SK-N-SH (cell line): ENCODE measurements around the gene KRTAP13-3. TPM values are rescaled to one million over a fixed set of nuclear protein-coding genes. Genes with fewer than 3 reads are reported as not detected.

Experiments used
- CTCF ChIA-PET: fragments of 300-600, 350-600 bp; formaldehyde crosslinking; extraction: SDS; loops from one replicate; lab custom pipeline; 2021; lab: Yijun Ruan, JAX
- POLR2A ChIA-PET: fragments of 350-600 bp; sonication (Branson Sonifier 250); formaldehyde crosslinking; extraction: SDS; loops from one replicate; lab custom pipeline; 2020; ENCODE audit warnings: antibody characterized with exemption, inconsistent platforms; lab: Yijun Ruan, JAX
- DNase-seq: peaks from one replicate; pipeline ENCODE4 v3.0.0; 2012
- H2AFZ ChIP-seq: fragments of 200-600 bp; sonication (generic); 2 replicates; pipeline ENCODE4 v1.8.1; 2016; ENCODE audit warnings: antibody characterized with exemption, mild to moderate bottlenecking, low read depth
- H3F3A ChIP-seq: fragments of 200-600 bp; sonication (generic); replicated peaks from 2 replicates; pipeline ENCODE3; 2016; ENCODE audit warnings: antibody characterized with exemption, mild to moderate bottlenecking; ENCODE audit not compliant: insufficient read depth
- H3K27ac ChIP-seq, 2 experiments: fragments of 200-500 bp in 1 of 2; fragments of 200-600 bp in 1 of 2; sonication (Bioruptor generic) in 1 of 2; sonication (generic), shearing (Covaris generic) in 1 of 2; 2 replicates each; pipeline versions ENCODE4 v1.5.1 to v1.6.1; 2014 to 2016; ENCODE audit warnings: low read depth in 2 of 2, inconsistent platforms in 1 of 2, low read length in 1 of 2, mild to moderate bottlenecking in 1 of 2, mixed read lengths in 1 of 2
- H3K27me3 ChIP-seq: fragments of 200-600 bp; sonication (generic), shearing (Covaris generic); 2 replicates; pipeline ENCODE4 v1.6.1; 2016; ENCODE audit warnings: mixed run types; ENCODE audit not compliant: insufficient read depth
- H3K36me3 ChIP-seq, 2 experiments: fragments of 200-500 bp in 1 of 2; fragments of 200-600 bp in 1 of 2; sonication (Bioruptor generic) in 1 of 2; sonication (generic) in 1 of 2; replicated peaks in 1 of 2; 2 replicates each; pipeline versions ENCODE3 to v1.5.1; 2014 to 2016; ENCODE audit warnings: low read length in 1 of 2, mild to moderate bottlenecking in 1 of 2; ENCODE audit not compliant: insufficient read depth in 2 of 2, control insufficient read depth in 1 of 2
- H3K4me1 ChIP-seq, 2 experiments: fragments of 200-500 bp in 1 of 2; fragments of 200-600 bp in 1 of 2; sonication (Bioruptor generic) in 1 of 2; sonication (generic), shearing (Covaris generic) in 1 of 2; 2 replicates each; pipeline versions ENCODE4 v1.5.1 to v1.6.1; 2014 to 2016; ENCODE audit warnings: low read depth in 1 of 2, low read length in 1 of 2, mixed run types in 1 of 2; ENCODE audit not compliant: insufficient read depth in 2 of 2, control insufficient read depth in 1 of 2
- H3K4me2 ChIP-seq: fragments of 200-600 bp; sonication (generic), shearing (Covaris generic); 2 replicates; pipeline ENCODE4 v1.6.1; 2017; ENCODE audit warnings: mixed run types
- H3K4me3 ChIP-seq, 2 experiments: fragments of 200-500 bp in 1 of 2; fragments of 200-600 bp in 1 of 2; sonication (Bioruptor generic) in 1 of 2; sonication (generic), shearing (Covaris generic) in 1 of 2; 2 replicates each; pipeline versions ENCODE4 v1.5.1 to v1.8.1; 2014 to 2016; ENCODE audit warnings: low read depth in 2 of 2, inconsistent platforms in 1 of 2, low read length in 1 of 2, mild to moderate bottlenecking in 1 of 2, mixed read lengths in 1 of 2, moderate library complexity in 1 of 2
- H3K79me2 ChIP-seq: fragments of 200-600 bp; sonication (generic); 2 replicates; pipeline ENCODE4 v1.8.1; 2017; ENCODE audit warnings: mild to moderate bottlenecking; ENCODE audit not compliant: insufficient read depth
- H3K9ac ChIP-seq: fragments of 200-600 bp; sonication (generic); 2 replicates; pipeline ENCODE4 v1.6.1; 2017; ENCODE audit warnings: mixed run types
- H3K9me2 ChIP-seq: fragments of 200-600 bp; sonication (generic); 2 replicates; pipeline ENCODE4 v1.6.1; 2017; ENCODE audit warnings: mixed run types
- H3K9me3 ChIP-seq: fragments of 200-600 bp; sonication (generic); 2 replicates; pipeline ENCODE4 v1.6.1; 2017; ENCODE audit warnings: mixed run types, mild to moderate bottlenecking, moderate library complexity
- H4K20me1 ChIP-seq: fragments of 200-600 bp; sonication (generic); 2 replicates; pipeline ENCODE4 v1.6.1; 2017; ENCODE audit warnings: mild to moderate bottlenecking, mixed run types; ENCODE audit not compliant: insufficient read depth
- EZH2phosphoT487 ChIP-seq: fragments of 200-600 bp; sonication (generic); IDR thresholded peaks from 2 replicates; pipeline ENCODE4 v1.6.1; 2017; ENCODE audit warnings: low read depth, mixed run types, mild to moderate bottlenecking, antibody characterized with exemption, moderate library complexity, borderline replicate concordance
- FOSL2 ChIP-seq: IDR thresholded peaks from 2 replicates; pipeline ENCODE4 v1.4.0; 2012; ENCODE audit warnings: low read depth, mild to moderate bottlenecking, moderate library complexity, borderline replicate concordance
- FOXM1 ChIP-seq: IDR thresholded peaks from 2 replicates; pipeline ENCODE4 v1.4.0; 2012; ENCODE audit warnings: low read depth, mild to moderate bottlenecking
- GATA2 ChIP-seq: sonication (generic); formaldehyde crosslinking; IDR thresholded peaks from 2 replicates; pipeline ENCODE4 v1.5.0; 2020; ENCODE audit warnings: mild to moderate bottlenecking, missing genetic modification reagents
- MEF2A ChIP-seq: IDR thresholded peaks from 2 replicates; pipeline ENCODE4 v1.4.0; 2012; ENCODE audit warnings: low read depth, borderline replicate concordance
- NFIC ChIP-seq: IDR thresholded peaks from 2 replicates; pipeline ENCODE4 v1.4.0; 2012; ENCODE audit warnings: borderline replicate concordance
- NRF1 ChIP-seq: IDR thresholded peaks from 2 replicates; pipeline ENCODE4 v1.6.1; 2012; ENCODE audit warnings: low read depth, mild to moderate bottlenecking, low read length
- POLR2AphosphoS5 ChIP-seq: IDR thresholded peaks from 2 replicates; pipeline ENCODE4 v1.6.1; 2012; ENCODE audit warnings: low read depth, low read length
- RAD21 ChIP-seq: IDR thresholded peaks from 2 replicates; pipeline ENCODE4 v1.6.1; 2012; ENCODE audit warnings: mild to moderate bottlenecking, low read length
- RFX5 ChIP-seq: IDR thresholded peaks from 2 replicates; pipeline ENCODE4 v1.6.1; 2012; ENCODE audit warnings: mild to moderate bottlenecking, improper control_type of control experiment, low read length
- SMC3 ChIP-seq: IDR thresholded peaks from 2 replicates; pipeline ENCODE4 v1.6.1; 2012; ENCODE audit warnings: low read depth, low read length, improper control_type of control experiment
- TEAD4 ChIP-seq: IDR thresholded peaks from 2 replicates; pipeline ENCODE4 v1.4.0; 2012; ENCODE audit warnings: mild to moderate bottlenecking, borderline replicate concordance; ENCODE audit not compliant: insufficient read depth
- USF1 ChIP-seq: IDR thresholded peaks from 2 replicates; pipeline ENCODE4 v1.4.0; 2012; ENCODE audit warnings: low read depth, borderline replicate concordance
- YY1 ChIP-seq: IDR thresholded peaks from 2 replicates; pipeline ENCODE4 v1.4.0; 2012; ENCODE audit warnings: low read depth, mild to moderate bottlenecking
- ZBTB33 ChIP-seq: IDR thresholded peaks from 2 replicates; pipeline ENCODE4 v1.4.0; 2012; ENCODE audit warnings: low read depth, borderline replicate concordance
- WGBS: methylation state at CpG from one replicate; pipeline ENCODE4 v1.1.6; 2017; ENCODE audit warnings: low lambda C conversion rate; 5-methylcytosine and 5-hydroxymethylcytosine counted together
- polyA plus RNA-seq, 3 experiments: library from polyadenylated mRNA; depleted of rRNA; stranded (reverse); fragments of >200 nt; gene quantifications; 2 replicates each; pipeline ENCODE4 v1.2.3, GENCODE V29; 2012
- TF ChIP-seq, protein P1 (sequence below): IDR thresholded peaks from 2 replicates; pipeline ENCODE4; 2012
- TF ChIP-seq, protein P2 (sequence below): fragments of 200-600 bp; sonication (generic); IDR thresholded peaks from 2 replicates; pipeline ENCODE4 v1.6.1; 2017; ENCODE audit warnings: antibody characterized with exemption, mild to moderate bottlenecking, moderate library complexity

Gene KRTAP13-3
- polyA plus RNA-seq, 1 of the 3 experiments (the other 2 are of a cell fraction): not detected

DNA sequence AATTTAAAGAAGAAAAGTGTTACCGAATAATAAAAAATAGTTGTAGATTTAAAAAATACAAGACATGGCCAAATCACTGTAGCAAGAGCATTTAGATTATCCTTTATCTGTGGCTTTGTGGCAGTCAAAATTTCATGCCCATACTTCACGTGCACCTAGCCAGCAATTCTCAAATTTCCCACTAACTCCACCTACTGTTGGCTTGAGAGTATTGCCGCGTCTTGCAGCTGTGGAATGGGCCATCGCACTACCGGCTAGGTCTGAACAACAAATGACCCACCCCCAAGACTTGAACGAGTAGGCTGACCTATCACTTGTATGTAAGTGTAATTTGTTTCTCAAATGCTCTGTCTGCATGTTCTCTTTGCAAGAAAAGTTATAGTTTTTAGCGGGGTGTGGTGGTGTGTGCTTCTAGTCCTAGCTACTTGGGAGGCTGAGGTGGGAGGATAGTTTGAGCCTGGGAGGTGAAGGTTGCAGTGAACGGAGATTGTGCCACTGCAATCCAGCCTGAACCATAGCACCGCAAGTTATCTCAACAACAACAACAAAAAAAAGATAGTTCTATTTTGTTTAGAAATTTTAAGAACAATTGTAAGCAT, 8.4 kb upstream of the KRTAP13-3 start:
- no peaks in the 10 kb centered on the region for H3K36me3 ChIP-seq
- H3K9me3 ChIP-seq: no peaks in the 10 kb centered on the region
- no peak overlapping the region for H2AFZ ChIP-seq
- H3F3A ChIP-seq: no peaks in the 10 kb centered on the region
- no peaks in the 10 kb centered on the region for H3K4me1 ChIP-seq
- no peaks in the 10 kb centered on the region for H3K9me2 ChIP-seq
- no peaks in the 10 kb centered on the region for H4K20me1 ChIP-seq
- H3K27ac ChIP-seq: no peak overlapping the region
- peak; percentile 33 for DNase-seq
- POLR2A ChIA-PET: no interaction called here
- WGBS: 2% methylated on average over 10 of the region's 10 CpGs
- CTCF ChIA-PET: interaction anchor here (0.6 to 2.6 kb wide), 16 partner anchors 8 to 468 kb away, joined by 3 to 11 read pairs (median 4); no protein-coding TSS in a partner anchor
- no peak overlapping the region for H3K4me2 ChIP-seq
- no peak for TF ChIP-seq MEF2A
- no peak for TF ChIP-seq TEAD4
- TF ChIP-seq, protein P1, sequence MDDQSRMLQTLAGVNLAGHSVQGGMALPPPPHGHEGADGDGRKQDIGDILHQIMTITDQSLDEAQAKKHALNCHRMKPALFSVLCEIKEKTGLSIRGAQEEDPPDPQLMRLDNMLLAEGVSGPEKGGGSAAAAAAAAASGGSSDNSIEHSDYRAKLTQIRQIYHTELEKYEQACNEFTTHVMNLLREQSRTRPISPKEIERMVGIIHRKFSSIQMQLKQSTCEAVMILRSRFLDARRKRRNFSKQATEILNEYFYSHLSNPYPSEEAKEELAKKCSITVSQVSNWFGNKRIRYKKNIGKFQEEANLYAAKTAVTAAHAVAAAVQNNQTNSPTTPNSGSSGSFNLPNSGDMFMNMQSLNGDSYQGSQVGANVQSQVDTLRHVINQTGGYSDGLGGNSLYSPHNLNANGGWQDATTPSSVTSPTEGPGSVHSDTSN: no peak
- TF ChIP-seq GATA2 (CRISPR knock-in tag): no peak
- TF ChIP-seq NRF1: no peak
- TF ChIP-seq ZBTB33: no peak
- TF ChIP-seq NFIC: no peak
- TF ChIP-seq, protein P2, sequence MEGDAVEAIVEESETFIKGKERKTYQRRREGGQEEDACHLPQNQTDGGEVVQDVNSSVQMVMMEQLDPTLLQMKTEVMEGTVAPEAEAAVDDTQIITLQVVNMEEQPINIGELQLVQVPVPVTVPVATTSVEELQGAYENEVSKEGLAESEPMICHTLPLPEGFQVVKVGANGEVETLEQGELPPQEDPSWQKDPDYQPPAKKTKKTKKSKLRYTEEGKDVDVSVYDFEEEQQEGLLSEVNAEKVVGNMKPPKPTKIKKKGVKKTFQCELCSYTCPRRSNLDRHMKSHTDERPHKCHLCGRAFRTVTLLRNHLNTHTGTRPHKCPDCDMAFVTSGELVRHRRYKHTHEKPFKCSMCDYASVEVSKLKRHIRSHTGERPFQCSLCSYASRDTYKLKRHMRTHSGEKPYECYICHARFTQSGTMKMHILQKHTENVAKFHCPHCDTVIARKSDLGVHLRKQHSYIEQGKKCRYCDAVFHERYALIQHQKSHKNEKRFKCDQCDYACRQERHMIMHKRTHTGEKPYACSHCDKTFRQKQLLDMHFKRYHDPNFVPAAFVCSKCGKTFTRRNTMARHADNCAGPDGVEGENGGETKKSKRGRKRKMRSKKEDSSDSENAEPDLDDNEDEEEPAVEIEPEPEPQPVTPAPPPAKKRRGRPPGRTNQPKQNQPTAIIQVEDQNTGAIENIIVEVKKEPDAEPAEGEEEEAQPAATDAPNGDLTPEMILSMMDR: peak; percentile 65
- TF ChIP-seq RAD21: peak; percentile 44
- no peak for TF ChIP-seq EZH2phosphoT487
- TF ChIP-seq POLR2AphosphoS5: no peak
- no peak for TF ChIP-seq RFX5
- no peak for TF ChIP-seq USF1
- TF ChIP-seq FOSL2: no peak
- TF ChIP-seq YY1: no peak
- TF ChIP-seq FOXM1: no peak
- TF ChIP-seq SMC3: peak; percentile 28; the same call in 1 of the 2 replicates
- H3K9ac ChIP-seq: no peak overlapping the region
- no peaks in the 10 kb centered on the region; the same call in 1 of the 2 replicates for H3K27me3 ChIP-seq
- H3K4me3 ChIP-seq: no peak overlapping the region
- H3K79me2 ChIP-seq: no peaks in the 10 kb centered on the region
